Mesenteric fat pad (tissue), 1 donor: ENCODE data around the gene ANKRD44. TPM values are rescaled to one million over a fixed set of nuclear protein-coding genes. Genes with fewer than 3 reads are reported as not detected.
"Not testable (repeated sequence)": the region's sequence is repeated elsewhere in the genome, so short reads cannot be mapped to it uniquely, and the experiment has no call there.

ENCODE experiments used
- DNase-seq: peaks from one replicate; pipeline ENCODE4 v3.0.0-alpha.2; 2020; ENCODE audit warnings: low spot score
- total RNA-seq: library from RNA; stranded (reverse); fragmentation: NEBNext Ultra II Directional; extraction: Animal tissue kit (Norgen Biotek cat#: 25700); gene quantifications from one replicate; pipeline ENCODE4 v1.2.1, GENCODE V29; 2021
- donor health status: DM: yes; HTN: yes; CAD: no.

ANKRD44 gene
- total RNA-seq, 1 donor from 2014 or later: 26.0 TPM

DNA sequence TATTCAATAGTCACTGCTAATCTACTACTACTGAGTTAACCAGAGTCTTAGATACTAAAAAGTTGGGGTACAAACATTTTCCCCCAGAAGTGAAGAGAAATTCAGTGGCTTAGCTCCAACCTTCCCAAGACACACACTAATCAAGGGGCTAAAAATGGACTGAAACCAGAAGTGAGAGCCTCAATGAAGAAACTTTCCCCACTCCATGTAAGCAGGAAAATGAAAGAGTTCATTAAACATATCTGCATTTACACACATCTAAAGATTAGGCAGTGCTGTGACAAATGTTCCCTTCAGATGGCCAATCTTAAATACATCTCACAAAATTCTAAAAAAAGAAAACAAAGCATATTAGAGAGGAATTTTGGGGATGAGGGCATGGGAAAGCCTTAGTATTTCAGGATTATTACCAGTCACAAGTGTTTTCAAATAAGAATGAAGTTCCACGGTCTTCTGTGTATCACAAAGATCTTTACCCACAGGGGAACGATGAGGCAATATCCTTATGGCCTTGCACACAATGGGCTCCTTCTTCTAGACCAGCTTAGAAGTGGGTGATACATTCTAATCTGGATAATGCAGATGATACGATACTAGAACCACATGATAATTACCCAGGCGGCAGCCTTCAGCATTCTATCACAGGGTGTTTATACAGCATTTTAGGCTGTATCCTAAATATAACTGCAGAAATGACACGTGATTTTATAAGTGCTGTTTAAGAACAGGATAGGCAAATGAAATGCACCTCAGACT is 17.1 kb downstream of the ANKRD44 start:
- no peak for DNase-seq

DNA sequence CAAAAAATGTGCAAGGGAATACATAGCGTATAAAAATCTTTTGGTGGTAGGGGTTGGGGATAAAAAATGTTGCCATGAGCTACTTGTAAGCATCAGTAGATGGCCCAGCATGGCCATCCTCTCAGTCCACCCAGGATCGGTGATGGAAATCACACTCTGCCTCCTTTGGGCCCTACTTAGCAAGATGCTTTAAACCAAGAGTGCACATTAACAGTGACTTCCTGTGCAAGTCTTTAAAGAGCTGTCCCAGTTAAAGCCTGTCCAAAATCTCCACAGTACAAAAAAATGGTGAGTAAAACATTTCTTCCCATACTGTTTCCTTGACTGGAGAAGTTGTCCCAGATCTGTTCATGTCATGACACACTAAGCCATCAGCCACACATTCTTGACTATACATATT is 18.0 kb downstream of the ANKRD44 start:
- no peak for DNase-seq

DNA sequence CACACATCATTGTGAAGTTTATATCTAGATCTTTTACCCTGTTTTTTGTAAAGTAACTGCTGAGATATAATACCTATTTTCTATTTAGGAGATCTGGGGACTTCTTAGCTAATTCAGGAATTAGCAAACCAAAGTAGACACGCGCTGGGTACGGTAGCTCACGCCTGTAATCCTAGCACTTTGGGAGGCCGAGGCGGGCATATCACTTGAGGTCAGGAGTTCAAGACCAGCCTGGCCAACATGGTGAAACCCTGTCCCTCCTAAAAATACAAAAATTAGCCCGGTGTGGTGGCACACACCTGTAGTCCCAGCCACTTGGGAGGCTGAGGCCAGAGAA is 23.0 kb downstream of the ANKRD44 start:
- not testable (repeated sequence) for DNase-seq

DNA sequence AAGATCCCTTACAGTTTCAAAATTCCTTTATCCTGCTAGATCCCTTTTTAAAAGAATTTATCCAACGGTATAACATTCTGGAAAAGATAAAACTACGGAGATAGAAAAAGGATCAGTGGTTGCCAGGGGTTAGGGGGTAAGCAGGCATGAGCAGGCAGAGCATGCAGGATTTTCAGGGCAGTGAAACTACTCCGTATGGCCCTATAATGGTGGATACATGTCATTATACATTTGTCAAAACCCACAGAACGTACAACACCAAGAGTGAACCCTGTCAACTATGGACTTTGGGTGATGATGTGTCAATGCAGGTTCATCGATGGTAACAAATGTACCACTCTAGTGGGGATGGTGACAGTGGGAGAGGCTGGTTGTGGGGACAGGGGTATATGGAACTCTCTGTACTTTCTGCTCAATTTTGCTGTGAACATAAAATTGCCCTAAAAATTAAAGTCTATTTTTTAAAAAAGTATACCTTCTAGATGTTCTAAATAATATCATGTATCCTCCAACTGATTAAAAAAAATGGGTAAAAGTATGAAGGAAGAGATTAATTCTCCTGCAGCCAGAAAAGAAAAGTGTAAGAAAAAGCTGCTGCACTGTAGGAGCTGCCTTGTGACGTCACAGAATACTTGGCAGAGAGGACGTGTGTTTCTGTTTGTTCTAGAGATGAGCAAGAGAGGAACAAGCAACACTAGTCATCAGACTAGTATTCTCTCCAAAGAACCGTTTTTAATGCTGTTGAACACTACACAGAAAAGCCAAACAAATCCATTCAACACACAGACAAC is 23.6 kb downstream of the ANKRD44 start:
- DNase-seq: no peak

DNA sequence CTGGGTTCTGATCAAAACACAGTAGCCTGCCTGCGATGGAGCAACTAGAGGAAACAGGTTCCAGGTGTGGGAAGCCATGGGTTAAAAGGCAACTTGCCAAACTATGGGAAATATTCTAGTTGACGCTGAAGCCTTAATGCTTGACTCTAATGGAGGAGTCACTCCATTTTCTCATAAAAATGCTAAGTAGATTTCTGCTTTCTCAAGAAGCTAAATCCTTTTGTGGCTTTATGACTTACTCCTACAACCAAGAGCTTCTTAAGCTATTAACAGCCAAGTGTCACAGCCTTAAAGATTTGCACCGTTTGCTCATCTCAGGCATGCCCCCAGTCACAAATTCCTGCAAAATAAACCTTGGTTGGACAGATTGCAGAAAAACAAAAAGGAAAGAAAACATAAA is 25.2 kb downstream of the ANKRD44 start:
- DNase-seq: no peak

DNA sequence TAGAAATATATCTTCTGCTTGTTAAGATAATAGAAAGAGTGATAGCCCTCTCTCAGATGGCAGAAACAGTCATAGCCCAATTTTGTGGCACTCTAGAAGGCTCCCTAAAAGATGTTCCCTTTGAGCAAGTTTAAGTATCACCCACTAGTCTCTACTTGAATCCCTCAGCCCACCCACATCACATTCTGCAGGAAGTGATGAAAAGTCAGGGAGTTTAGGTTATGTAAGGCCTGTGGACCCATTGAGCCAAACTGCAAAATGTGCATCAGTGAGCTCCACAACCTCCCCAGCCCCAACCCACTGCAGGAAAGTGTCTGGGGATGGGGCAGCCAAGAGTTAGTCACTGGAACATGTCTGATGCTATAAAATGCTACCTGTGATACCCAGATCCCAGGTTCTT is 25.6 kb downstream of the ANKRD44 start:
- DNase-seq: no peak

DNA sequence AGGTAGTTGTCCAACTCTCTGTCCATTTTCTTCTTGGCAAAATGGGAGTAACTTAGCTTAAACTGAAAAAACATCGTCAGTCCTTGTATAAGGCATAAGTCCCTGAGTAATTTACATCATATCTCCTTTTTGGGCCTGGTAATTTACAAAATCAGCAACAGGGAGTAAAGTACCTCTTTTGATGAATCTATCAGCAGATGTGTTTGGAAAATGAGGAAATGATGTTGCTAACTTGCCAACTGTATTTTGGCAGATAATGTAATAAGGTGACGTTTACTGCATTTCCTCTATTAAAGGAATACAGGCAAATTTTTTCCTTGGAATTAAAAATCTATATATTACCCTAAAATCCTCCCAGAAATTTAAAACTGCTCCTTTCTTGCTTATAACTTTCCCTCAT is 29.2 kb downstream of the ANKRD44 start:
- DNase-seq: no peak

DNA sequence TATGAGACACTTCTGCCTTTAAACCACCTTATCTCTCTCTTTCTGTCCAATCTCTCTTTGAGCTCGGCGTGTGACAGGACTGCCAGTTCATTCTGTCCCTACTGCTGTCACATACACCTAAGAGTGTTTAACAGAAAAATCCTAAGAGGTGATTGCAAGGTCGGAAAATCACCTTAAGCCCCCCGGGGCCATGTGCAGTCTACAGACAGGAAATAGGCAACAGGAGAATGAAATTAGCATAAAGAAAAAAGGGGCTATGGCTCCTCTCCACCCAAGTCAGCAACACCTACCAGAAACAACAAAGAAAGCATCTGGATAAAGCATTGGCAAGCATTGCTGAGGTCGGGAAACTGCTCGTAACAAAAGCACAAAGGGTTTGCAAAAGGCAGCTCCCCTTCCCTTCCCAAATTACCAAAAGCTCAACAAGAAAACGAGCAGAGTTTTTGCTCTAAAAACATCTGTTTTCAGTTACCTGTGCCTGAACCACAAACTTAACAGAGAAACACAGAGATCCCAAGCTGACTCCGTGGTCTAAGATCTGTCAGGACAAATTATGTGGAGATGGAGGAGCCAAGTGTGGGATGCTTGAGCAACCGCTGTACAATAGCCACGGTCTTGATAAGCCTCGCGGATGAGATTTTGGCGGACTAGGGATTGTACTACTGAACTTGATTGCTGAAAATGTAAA is 30.4 kb downstream of the ANKRD44 start:
- DNase-seq: no peak

DNA sequence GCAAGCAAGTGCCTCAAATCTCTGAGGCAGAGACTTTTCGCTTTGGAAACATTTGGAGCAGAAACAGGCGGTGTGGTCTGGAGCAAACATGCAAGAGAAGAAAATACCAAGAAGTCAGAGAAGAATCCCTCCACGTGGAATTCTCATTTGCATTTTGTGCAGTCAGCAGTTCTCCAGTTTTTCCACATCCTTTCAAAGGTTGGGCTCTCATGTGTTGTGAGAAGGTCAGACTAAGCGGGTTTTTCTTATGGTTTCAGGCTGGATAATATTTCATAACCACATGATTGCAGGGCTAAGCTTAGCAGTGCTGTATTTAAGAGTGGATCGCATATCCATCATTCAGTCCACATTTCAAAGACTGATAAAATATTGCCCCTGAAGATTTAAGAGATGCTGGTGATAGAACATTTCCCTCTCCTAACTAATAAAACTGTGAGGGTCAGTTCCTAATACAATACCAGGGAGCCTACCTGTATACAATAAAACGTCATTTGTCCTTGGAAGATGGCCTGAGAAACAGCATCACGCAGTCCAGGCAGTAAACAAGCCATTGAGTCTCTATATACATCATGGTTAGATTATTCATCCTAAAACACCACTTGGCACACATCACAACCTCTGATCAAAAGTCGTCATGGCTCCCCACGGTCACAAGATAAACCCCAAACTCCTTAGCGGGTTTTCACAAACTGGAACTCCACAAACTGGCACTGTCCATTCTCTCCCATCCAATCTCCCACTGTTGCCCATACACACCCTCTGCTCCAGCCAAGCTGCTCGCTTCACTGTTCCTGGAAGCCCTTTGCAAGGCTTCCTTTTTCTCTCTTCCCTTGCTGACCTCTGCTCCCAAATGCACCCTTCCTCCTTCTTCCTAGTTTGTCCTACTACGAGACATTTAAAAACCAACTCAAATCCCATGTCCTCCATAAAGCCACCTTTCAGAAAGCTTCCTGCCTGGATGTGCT is 31.5 kb downstream of the ANKRD44 start:
- DNase-seq: no peak

DNA sequence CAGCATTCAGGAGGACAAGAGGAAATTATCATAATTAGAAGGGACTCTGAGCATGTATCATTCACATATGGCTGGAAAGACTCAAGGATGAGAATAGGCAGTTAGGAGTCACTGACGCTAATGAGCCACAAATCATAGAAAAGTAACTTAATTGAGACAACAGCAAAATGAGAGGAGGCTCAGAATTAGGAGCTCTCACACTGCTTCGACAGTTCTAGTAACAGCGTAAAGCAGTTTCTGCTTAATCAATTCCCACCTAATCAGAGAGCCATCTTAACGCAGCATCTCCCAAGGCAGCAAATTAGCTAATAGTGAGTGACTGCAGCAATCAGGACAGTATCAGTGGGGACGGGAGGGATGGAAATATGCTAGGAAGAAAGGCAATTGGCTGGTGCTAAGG is 32.8 kb downstream of the ANKRD44 start:
- DNase-seq: no peak

DNA sequence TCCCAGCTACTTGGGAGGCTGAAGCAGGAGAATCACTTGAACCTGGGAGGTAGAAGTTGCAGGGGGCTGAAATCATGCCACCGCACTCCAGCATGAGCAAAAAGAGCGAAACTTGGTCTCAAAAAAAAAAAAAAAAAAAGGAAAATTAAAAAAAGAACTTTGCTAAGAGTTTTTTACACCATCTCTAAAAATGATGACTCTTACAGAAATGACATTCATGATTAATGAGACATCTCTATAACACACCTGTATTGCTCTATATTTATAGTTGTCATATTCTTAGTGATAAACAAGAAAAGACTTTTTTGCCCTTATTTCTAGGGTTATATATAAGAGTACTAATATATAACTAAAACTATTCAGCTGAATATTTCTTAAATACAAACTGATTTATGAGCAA is 34.4 kb downstream of the ANKRD44 start:
- no peak for DNase-seq

DNA sequence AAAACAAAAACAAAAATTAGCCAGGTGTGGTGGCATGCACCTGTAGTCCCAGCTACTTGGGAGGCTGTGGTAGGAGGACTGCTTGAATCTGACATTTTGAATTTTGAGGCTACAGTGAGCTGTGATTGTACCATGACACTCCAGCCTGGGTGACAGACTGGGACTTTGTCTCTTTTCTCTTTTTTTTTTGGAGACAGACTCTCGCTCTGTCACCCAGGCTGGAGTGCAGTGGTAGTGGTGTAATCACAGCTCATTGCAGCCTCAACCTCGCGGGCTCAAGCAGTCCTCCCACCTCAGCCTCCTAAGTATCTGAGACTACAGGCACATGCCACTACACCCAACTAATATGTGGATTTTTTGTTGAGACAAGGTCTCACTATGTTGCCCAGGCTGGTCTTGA is 35.6 kb downstream of the ANKRD44 start:
- DNase-seq: no peak

DNA sequence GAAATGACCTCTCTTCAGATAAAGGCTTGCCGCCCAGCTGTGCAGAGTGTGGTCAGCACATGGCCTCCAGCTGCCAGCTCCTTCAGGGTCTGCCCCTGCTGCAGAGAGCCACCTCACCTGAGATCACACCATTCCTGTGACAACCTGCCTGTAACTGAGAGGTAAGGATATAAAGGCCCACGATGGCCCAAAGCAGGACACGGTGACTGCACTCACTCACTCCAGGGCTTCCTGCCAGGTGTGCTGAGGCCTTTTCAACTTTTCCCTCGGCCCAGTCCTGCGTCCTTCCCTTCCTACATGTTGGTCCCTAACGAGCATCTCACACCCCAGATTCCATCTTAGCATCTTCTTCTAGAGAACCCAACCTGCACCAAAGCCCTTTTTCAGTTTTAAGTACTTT is 36.2 kb downstream of the ANKRD44 start:
- no peak for DNase-seq

DNA sequence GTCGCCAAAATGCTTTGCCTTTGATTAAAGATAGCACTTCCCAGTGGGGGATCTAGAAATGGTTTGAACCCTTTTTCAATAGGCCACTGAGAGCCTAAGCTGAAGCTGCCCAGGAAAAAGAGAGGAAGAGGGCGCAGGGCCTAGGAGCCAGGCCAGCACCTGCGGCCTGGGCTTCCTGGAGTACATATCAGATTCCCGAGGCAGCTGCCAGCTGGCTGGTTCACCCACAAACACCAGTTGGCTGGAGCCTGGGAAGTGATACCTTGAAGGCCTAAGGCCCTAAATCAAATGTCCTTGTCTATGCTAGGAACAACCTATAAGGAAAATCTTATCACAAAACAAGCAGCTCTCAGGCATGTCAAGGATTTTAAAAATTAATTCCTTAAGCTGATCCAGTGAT is 37.1 kb downstream of the ANKRD44 start:
- no peak for DNase-seq

DNA sequence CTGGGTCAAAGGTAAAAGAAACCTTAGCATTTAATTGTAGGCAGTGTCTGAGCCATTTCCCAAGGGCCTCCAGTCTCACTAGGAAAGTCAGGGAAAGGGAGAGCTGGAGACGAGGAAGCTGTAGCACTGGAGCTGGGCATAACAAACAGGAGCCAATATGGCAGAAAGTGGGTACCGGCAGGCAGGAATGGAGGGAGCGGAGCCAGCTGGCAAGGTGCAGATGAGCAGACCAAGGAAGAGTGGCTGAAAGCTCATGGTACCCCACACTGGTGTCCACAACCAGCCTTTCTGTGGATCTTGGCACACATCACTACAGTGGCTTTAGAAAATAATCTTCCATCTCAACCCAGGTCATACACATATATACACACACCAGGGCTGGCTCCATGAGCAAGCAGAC is 40.0 kb downstream of the ANKRD44 start:
- DNase-seq: no peak

DNA sequence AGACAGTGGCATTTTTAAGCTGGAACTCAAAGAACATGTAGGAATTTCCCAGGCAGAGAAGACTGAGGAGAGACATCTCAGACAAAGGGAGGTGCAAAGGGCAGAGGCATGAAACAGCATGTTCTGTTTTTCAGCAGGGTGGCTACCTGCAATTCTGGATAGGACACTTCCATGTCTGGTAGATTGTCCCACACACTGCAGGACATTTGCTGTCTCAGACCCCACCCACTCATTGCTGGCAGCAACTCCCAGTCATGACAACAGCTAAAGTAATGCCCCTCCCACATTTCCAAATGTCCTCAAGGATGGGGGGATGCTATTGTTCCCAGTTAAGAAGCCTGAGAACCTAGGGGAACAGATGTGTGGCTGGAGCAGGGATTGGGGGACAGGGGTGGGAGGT is 40.8 kb downstream of the ANKRD44 start:
- no peak for DNase-seq

DNA sequence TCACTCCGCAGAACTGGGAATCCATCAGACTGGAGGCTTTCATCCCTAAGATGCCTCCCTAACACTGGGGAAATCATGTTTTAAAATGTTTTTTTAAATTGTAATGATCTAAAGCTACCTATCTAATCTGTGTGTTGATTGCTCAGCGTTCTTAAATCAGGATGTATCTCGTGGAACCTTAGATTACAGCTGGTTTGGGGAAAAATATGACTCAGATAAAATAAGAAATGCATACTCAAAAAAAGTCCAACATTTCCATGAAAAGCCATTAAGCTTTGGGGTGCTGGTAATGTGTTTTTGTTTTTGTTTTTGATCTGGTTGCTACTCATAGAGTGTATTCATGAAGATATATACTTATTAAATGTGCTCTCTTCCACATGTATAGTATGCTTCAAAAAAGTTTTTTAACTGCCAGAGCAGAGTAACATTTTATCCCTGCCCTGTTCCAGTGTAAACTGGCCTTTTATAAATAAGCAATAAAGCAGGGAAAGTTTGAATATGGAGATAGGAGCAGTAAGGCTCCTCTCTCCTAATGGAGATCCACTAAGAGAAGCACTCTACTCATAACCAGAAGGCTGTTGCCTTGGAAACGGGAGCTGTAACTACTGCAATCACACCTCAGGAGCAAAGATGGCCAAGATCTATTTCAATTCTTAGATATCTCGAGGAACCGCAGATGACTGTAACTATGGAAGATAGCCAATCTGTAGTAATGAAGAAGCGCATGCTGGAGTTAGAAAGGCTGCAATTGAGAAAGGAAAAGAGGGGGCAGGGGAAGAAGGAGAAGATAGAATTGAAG is 41.6 kb downstream of the ANKRD44 start:
- no peak for DNase-seq

DNA sequence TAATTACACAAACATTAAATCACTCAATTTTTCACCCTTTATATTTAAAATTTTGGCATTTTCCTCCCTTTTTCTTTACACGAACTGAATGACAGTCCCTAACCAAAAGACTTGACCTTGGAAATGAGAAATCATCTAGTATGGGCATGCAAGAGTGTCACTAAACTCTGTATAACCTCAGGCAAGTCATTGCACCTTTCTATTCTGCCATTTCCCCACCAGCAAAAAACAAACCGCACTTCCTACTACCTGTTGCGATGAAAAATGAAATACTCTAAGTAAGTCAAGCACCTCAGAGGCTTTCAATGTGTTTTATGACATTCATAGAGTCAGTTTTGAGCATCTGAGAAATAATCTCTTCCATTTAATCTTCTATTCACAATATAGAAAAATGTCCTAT is 44.1 kb downstream of the ANKRD44 start:
- DNase-seq: no peak

DNA sequence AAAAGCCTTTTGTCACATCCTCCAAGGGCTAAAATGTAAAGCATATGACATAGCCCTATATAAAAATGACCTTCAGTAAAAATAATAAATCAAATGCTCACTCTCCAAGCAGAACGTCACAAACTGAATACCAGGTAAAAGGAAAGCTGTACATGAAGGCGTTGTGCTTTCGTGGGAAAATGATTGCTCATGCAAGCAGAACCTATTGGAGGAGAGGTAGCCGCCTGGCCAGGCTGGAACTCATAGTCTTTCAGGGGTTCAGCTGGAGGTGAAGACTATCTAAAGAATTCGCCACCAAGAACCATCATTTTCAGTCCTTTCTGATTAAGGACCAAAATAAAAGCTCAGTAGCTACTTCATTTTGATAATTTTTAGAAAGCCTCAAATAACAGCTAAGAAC is 44.7 kb downstream of the ANKRD44 start:
- no peak for DNase-seq

DNA sequence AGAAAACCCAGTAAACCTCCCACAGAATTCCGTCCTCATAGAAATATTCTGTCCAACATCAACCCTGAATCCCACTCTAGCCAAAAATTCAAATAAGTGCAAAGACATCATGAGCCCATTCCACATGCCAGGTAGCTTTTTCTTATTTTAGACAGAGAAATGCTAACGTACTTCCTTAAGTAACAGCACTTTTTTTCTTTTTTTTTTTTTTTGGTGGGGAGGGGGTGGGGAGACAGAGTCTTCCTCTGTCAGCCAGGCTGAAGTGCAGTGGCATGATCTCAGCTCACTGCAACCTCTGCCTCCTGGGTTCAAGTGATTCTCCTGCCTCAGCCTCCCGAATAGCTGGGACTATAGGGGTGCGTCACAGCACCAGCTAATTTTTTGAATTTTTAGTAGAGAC is 45.5 kb downstream of the ANKRD44 start:
- DNase-seq: no peak
